KOPT-K1 (cell line): ENCODE measurements around the gene ADAP2.
"Not testable (repeated sequence)": the region's sequence is repeated elsewhere in the genome, so short reads cannot be mapped to it uniquely, and the experiment has no call there.

Experiments used
- H3K27ac ChIP-seq: fragments of 200-600 bp; sonication (generic); 2 replicates; pipeline ENCODE4 v1.5.1; 2016; ENCODE audit warnings: antibody characterized with exemption, mild to moderate bottlenecking, low read depth, low read length; ENCODE audit not compliant: poor library complexity, severe bottlenecking
- H3K36me3 ChIP-seq: fragments of 200-600 bp; sonication (generic); 2 replicates; pipeline ENCODE4 v1.5.1; 2017; ENCODE audit warnings: antibody characterized with exemption, mild to moderate bottlenecking, low read length, moderate library complexity; ENCODE audit not compliant: insufficient read depth
- H3K9me3 ChIP-seq: fragments of 200-600 bp; sonication (generic); 2 replicates; pipeline ENCODE4 v1.5.1; 2017; ENCODE audit warnings: antibody characterized with exemption, low read length, mild to moderate bottlenecking; ENCODE audit not compliant: insufficient read depth, poor library complexity, severe bottlenecking

Gene ADAP2

DNA sequence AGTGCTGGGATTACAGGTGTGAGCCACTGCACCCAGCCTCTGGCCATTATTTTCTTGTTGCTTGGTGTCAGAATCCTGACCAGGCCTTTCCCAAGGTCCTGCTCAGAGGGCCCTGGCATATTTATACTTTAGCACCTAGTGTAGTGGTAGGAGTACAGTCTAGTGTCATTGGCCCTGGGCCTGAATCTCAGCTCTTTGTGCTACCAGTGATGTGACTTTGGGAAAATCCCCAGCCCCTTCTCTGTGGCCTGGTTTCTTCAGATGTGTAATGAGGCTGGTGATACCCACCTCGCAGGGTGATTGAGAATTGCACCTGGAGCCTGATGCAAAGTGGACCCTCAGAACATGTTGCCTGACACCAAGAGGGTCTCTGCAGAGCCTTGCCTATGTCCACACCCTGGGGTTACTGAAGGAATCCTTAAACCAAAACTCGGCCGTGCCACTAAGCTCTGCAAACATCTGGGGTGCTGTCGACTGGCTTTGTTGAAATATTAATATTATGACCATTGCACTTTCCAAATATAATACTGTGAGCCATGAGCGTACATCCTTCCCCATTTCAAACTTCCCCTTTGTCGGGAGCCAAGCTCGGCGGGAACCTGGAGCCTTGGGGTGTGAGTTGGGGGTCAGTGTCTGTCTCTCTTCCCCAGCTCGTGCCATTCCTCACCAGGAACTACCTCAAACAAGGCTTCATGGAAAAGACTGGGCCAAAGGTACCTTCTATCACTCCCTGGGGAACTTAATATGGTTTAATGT, 31.1 kb downstream of the ADAP2 start:
- H3K27ac ChIP-seq = no peak overlapping the region
- H3K36me3 ChIP-seq = no peaks in the 10 kb centered on the region
- no peaks in the 10 kb centered on the region for H3K9me3 ChIP-seq

DNA sequence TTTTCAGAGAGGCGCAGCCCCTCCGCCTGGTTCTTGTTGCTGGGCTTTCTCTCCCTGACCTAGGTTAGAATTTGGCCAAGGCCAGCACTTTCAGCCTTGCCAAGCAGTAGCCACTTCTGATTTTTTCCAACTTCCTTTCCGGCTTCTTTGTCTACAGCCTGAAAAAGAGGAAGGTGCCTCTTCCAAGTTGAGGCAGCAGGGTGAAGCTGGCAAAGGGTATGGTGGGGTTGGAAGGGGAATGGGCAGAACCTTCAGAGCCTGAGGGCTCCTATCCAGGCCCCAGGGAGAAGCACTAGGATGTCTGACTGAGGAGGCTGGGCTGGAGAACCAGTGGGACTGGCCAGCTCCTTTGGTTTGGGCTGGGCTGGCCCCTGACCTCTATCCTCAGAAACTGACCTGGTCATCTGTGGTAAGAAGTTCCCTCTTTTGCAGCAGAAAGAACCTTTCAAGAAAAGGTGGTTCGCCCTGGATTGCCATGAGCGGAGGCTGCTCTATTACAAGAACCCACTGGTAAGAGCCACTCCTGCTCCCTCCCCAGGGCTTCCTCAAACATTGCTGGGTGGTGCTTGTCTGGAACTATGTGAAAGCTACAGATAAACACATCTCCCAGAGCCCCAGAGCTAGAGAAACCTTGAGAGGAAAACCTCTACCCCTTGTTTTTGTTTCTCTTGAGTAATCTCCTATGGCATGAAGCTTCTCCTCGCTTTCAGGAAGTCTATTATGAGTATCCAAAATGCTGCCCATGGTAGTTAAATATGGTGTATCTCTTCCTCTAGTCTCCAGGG, 32.5 kb downstream of the ADAP2 start:
- Histone ChIP-seq H3K36me3 (no peaks in the 10 kb centered on the region), H3K27ac (no peak overlapping the region)

DNA sequence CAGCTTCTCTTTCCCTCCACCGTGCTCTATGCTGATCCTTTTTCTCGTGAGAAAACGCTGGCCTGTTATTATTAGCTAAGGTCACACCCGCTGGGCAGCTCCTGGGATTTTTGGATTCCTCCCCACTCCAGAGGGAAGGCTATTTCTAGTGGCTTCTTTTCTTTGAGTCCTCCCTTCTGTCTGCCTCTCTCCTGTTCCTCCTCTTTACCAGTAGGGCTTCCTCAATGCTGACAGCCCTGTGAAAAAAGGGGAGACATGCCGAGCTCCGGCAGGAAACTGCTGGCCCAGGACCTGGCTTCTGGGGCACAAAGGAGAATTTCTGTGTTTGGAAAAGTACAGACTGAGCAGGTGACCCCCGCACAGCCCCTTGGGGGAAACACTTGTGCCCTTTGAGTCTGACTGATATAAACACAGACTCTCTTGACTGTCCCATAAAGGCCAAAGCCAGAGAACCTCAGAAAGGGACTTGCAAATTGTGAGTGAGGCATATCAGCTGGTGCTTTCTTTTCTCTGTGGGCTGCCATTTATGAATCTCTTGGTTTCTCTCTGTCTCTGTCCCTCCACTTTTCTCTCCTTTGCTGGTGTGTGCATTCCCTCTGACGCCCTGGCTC, 35.1 kb downstream of the ADAP2 start:
- Histone ChIP-seq H3K9me3 (no peaks in the 10 kb centered on the region), H3K27ac (no peak overlapping the region)

More for the DNA sequence above, 32.5 kb downstream of the ADAP2 start:
- no peaks in the 10 kb centered on the region for H3K9me3 ChIP-seq

DNA sequence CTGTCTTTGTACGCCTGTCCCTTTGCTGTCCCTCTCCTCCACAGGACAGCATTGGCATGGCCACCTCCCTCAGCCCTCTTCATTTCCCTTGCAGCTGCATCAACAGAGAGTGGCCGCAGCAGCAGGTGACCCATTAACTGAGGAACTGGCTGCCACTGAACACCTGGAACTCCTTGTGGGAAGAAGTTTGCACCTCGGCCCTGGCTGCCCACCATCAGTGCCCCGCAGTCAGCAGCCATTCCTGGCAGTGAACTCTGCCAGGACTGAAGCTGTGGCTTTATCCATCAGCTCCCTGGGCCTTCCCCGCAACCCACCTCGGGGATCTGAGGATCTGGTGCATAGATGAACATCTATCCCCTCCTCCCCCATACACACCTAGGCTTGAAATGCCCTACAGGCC, 36.0 kb downstream of the ADAP2 start:
- no peak overlapping the region for H3K27ac ChIP-seq
- H3K36me3 ChIP-seq = no peaks in the 10 kb centered on the region
- H3K9me3 ChIP-seq = no peaks in the 10 kb centered on the region

More for the DNA sequence above, 35.1 kb downstream of the ADAP2 start:
- H3K36me3 ChIP-seq = no peaks in the 10 kb centered on the region

DNA sequence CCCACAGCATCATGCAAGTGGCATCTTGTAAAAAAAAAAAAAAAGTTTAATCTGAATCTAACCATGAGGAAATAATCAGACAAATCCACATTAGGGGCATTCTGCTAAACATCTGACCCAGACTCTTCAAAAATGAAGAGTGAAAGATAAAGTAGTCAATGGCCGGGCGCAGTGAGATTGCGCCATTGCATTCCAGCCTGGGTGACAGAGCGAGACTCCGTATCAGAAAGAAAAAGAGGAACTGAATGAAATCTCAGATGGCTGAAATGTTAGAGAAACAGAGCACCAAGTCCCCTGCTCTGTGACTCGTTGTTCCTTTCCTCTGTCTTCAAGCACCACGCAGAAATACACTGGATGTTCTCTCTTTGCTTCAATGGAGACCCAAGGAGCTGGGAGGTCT, 36.4 kb downstream of the ADAP2 start:
- H3K9me3 ChIP-seq = no peaks in the 10 kb centered on the region
- no peaks in the 10 kb centered on the region for H3K36me3 ChIP-seq
- H3K27ac ChIP-seq = no peak overlapping the region

DNA sequence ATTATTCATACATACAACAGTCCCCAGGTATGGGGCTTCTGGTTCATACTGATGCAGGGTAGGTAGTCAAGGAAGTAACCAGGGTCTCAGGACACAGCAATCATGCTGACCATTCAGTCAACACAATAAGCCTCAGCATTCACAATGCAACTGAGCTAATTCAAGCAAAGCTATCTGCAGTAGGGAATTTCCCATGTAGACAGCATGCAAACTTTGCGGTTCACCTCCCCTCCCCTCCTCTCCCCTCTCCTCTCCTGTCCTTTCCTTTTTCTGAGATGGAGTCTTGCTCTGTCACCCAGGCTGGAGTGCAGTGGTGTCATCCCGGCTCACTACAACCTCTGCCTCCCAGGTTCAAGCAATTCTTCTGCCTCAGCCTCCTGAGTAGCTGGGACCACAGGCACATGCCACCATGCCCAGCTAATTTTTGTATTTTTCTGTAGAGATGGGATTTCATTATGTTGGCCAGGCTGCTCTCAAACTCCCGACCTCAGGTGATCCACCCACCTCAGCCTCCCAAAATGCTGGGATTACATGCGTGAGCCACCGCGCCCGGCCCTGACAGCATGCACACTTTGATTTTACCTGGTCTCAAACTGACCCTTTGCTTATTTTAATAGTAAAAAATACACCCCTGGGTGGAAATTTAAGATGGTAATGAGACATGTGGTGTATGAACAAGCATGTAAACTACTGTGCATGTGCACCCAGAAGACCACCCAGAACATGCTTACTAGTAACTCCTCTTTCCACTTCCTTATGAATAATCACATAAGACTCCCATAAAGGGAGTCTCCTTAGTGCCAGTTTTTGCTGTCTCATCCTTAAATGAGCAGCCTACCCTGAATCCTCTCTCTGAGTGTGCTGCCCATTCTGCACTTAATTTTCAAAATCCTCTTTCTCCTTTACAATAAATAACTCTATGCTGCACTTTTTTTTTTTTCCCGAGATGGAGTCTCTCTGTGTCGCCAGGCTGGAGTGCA, 39.8 kb downstream of the ADAP2 start:
- Histone ChIP-seq H3K9me3 (no peaks in the 10 kb centered on the region), H3K36me3 (no peaks in the 10 kb centered on the region), H3K27ac (no peak overlapping the region)

DNA sequence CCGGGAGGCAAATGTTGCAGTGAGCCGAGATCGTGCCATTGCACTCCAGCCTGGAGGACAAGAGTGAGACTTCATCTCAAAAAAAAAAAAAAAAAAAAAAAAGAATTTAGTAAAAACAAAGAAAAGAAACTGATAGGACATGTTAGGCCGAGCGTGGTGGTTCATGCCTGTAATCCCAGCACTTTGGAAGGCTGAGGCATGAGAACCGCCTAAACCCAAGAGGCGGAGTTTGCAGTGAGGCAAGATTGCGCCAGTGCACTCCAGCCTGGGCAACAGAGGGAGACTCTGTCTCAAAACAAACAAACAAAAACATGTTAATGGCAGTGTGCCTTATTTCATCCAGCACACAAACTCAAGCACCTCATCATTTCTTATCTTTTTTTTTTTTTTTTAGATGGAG, 42.6 kb downstream of the ADAP2 start:
- H3K9me3 ChIP-seq, H3K36me3 ChIP-seq: not testable (repeated sequence)

DNA sequence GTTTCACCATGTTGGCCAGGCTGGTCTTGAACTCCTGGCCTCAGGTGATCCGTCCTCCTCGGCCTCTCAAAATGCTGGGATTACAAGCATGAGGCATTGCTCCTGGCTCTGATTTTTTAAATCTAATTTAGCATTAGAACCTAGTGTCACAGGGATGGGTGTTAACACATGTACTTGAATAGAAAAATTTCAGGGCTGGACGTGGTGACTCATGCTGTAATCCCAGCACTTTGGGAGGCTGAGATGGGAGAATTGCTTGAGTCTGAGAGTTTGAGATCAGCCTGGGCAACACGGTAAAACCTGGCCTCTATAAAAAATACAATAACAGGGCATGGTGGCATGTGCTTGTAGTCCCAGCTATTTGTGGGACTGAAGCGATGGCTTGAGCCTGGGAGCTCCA, 43.1 kb downstream of the ADAP2 start:
- Histone ChIP-seq H3K27ac (no peak overlapping the region), H3K9me3 (no peaks in the 10 kb centered on the region), H3K36me3 (no peaks in the 10 kb centered on the region)

More for the DNA sequence above, 42.6 kb downstream of the ADAP2 start:
- H3K27ac ChIP-seq = not testable (repeated sequence)

DNA sequence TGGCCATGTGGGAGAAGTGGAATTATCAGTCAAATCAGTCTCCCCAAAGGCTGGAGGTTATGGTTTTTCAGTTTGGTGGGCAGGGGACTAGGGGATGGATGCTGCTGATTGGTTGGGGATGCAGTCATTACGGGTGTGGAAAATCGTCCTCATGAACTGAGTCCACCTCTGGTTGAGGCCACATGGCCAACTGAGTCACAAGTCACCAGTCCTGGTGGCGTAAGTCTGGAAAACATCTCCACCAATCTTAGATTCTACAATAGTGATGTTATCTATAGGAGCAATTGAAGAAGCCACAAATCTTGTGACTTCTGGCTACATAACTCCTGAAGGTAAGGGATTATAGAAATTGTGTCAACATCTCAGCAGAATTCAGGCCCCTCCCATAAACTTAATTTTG, 43.9 kb downstream of the ADAP2 start:
- H3K9me3 ChIP-seq = no peaks in the 10 kb centered on the region
- no peaks in the 10 kb centered on the region for H3K36me3 ChIP-seq
- H3K27ac ChIP-seq = no peak overlapping the region

DNA sequence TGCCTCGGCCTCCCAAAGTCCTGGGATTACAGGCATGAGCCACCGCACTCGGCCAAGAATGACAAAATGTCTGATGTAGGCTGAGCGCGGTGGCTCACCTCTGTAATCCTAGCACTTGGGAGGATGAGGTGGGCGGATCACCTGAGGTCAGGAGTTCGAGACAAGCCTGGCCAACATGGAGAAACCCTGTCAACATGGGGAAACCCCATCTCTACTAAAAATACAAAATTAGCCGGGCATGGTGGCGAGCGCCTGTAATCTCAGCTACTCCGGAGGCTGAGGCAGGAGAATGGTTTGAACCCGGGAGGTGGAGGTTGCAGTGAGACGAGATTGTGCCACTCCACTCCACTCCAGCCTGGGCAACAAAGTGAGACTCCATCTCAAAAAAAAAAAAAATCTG, 46.2 kb downstream of the ADAP2 start:
- not testable (repeated sequence) for H3K27ac ChIP-seq, H3K36me3 ChIP-seq, H3K9me3 ChIP-seq

DNA sequence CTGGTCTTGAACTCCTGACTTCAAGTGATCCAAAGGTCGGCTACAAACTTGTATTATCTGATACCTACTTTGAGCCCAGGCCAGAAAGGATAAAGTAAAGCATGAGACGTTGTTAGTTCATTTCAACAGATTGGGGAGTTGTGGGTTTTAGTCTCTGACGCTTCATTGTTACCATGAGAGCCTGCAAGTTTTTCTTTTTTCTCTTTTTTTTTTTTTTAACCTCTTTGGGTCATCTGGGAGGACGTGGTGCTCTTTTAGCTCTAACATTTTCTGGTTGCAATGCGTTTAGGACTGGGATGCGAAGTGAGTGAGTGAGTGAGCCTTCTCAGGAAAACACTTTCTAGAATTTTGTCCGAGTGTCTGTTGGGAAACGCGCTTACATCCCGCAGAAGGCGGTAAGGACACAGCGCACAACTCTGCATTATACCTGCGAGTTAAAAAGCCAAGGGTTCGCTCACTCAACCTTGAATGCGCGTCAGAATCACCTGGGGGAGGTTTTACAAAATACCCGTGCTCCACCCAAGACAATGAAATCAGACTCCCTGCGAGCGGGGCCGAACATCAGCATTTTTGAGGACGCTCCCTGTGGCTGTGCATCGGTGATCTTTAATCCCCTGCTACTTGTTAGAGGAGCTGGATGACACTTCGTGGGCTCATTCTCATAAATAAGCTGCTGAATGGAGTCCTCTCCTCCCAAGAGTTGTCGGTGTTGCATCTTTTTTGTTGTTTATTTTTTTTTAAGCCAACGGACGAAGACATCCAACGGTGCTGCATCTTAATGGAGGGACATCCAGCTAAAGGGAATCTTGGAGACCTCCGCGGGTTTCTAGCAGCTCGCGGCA, 48.5 kb downstream of the ADAP2 start:
- no peaks in the 10 kb centered on the region for H3K9me3 ChIP-seq
- H3K36me3 ChIP-seq = no peaks in the 10 kb centered on the region
- H3K27ac ChIP-seq = no peak overlapping the region

DNA sequence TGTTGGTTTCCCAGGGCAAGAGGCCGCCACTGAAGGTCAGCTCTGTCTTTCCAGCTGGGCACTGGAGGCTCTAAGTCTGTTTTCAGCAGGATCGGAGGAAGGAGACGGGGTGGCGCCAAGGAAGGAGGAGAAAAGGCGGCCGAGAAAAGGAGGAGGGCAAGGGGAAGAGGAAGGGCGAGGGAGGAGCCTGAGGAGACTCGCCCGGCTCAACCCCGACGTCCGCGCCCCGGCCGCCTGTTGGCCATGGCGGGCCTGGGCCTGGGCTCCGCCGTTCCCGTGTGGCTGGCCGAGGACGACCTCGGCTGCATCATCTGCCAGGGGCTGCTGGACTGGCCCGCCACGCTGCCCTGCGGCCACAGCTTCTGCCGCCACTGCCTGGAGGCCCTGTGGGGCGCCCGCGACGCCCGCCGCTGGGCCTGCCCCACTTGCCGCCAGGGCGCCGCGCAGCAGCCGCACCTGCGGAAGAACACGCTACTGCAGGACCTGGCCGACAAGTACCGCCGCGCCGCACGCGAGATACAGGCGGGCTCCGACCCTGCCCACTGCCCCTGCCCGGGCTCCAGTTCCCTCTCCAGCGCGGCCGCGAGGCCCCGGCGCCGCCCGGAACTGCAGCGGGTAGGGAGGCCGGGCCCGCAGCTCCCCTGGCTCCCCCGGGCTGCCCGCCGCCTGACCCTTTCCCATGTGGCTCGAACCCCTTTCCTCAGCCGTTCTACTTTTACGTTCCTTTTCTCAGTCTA, 49.3 kb downstream of the ADAP2 start, which contains the start of gene RNF135:
RNF135 (plus strand) TSS at position 209 of the 737 bp plus-strand sequence; CDS start at position 244, 35 bp downstream.
- Histone ChIP-seq H3K9me3 (no peaks in the 10 kb centered on the region), H3K36me3 (no peaks in the 10 kb centered on the region), H3K27ac (no peak within 1 kb of the TSS)

DNA sequence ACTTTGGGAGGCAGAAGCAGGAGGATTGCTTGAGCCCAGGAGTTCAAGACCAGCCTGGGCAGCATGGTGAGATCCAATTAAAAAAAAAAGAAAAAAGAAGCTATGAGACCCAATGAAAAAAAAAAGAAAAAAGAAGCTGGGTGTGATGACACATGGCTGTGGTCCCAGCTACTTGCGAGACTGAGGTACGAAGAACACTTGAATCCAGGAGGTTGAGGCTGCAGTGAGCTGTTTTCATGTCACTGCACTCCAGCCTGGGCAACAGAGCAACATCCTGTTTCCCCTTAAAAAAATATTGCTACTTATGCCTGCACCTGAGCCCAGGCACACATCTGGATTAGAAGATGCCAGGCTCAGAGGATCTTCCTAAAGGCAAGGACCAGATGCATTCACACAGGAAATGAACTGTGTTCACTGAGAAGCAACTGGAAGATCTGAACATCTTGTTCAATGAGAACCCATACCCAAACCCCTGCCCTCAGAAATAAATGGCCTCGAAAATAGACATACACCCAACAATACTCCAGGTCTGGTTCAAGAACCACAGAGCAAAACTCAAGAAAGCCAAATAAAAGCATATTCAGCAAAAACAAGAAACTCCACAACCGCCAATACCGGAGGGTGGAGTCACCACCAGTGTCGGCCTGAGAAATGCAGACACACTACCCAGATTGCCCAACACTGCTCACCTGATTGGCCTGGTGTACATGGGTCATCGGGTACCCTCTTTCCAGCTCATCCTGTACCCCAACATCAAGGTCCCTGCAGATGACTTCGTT, 53.5 kb downstream of the ADAP2 start:
- no peak overlapping the region for H3K27ac ChIP-seq
- H3K9me3 ChIP-seq = no peaks in the 10 kb centered on the region
- H3K36me3 ChIP-seq = no peaks in the 10 kb centered on the region
